M059J (cell line): ENCODE measurements around the gene PIP4K2B. TPM values are rescaled to one million over a fixed set of nuclear protein-coding genes. Genes with fewer than 3 reads are reported as not detected.
"Not testable (repeated sequence)": the region's sequence is repeated elsewhere in the genome, so short reads cannot be mapped to it uniquely, and the experiment has no call there.

Experiments used
- DNase-seq: peaks from one replicate; pipeline ENCODE4 v3.0.0-alpha.2; 2012; ENCODE audit warnings: low read depth
- total RNA-seq: library from RNA; depleted of rRNA; stranded (reverse); fragments of >200 nt; shearing (Covaris generic); gene quantifications from 2 replicates; pipeline ENCODE4 v1.2.3, GENCODE V29; 2014; rRNA removed

The PIP4K2B gene
- total RNA-seq, 1 experiment from 2014 or later = 45.4 TPM

DNA sequence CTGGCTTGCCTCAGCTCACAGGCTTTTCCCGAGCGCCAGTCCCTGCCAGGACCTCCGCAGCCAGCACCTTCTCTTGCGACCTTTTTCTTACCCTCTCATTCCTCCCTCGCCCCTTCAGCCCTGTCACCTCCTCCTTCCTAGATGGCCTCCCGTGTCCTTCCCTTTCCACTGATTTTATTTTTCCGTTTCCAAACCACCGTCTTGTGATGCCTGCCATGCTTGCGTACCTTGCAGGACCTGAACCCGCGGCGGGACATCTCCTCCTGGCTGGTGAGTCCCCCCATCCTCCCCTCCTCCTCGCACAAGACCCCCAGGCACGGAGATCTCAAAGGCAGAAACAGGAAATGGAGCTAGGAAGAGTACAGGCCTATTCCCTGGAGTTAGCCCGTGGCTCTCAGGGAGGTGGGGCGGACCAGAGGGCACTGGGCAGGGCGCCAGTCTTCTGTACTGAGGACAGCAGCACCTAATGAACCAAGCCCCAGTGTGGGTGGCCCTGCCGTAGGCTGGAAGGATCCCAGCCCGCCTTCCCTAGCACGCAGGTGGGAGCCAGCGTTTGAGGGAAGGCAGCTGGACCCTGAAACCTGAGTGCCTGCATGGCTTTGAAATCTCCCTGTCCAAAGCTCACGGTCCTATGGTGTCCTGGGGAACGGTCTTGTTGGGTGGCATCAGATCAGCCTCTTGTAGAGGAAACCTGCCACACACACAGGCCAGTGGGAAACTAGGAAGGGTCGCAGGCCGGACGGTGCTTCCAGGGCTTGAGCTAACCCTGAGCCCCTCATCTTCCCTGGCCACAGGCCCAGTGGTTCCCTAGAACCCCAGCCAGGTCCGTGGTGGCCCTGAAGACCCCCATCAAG, 68.6 kb downstream of the PIP4K2B start:
- peak; percentile 71 for DNase-seq

GRCh38 chr17:38729886-38730525, 69.3 kb downstream of the PIP4K2B start, which contains the start of gene CISD3:
TSS of gene CISD3 (plus strand) at chr17:38730341. CDS start at chr17:38730359, 18 bp downstream.
- DNase-seq = peak; percentile 76

DNA sequence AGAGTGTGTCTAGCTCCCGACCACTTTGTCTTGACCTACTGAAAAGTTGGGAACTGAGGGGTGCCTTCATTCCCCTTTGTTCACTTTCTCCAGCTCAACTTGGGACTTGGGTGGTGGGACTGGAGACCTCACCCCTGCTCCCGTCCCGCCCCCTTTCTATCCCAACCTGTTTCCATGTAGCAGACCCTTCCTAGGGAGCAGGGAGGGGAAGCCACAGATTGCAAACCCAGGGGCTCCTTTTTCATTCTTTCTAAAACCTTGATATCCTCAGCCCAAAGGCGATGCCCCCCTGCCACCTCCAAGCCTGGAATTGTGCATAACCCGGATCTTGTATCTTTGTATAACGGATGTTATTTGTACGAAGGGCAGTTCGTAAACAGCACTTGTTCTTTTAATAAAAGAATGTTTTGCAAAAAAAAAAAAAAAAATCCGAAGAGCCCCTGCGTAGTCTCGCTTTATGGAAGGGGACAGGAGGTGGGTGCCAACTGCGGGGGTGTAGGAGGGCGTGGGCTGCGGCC, 69.9 kb downstream of the PIP4K2B start:
- DNase-seq = no peak

DNA sequence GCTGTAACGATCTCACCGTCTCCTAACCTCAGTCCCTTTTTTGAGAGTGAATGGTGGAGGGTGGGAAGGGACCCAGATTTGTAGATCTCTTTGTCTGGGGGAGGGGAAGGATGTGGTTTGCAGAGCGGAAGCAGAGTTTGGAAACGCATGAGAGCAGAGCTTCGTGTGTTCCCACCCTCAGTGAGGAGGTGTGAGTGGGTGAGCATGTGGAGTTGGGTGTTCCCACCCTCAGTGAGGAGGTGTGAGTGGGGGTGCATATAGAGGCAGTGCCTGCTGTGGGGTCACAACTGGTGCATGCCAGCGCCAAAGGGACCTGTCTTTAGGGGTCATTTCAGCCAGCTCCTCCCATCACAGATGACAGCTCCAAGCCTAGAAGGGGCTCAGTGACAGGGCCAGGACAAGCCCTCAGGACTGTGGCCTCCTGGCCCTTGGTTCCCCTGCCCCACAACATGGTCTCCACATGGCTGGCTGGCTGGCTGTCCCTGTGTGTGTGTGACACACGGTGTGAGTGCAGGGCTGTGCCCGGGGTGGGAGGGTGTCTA, 71.0 kb downstream of the PIP4K2B start:
- no peak for DNase-seq

DNA sequence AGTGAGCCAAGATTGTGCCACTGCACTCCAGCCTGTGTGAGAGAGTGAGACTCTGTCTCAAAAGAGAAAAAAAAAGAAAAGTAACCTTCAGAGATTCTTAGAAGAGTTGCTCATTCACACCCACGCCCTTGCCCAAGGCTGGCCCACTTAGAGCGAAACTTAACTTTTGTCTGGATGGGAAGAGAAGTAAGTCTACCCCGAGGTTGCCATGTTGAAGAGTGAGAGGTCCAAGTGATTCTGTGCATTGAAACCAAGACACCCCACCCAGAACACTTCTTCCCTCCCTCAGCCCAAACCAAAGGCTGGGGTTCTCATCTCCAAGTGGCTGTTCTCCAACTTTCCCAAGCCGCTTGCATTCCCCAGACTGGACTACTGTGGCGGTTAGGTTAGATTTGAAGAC, 71.6 kb downstream of the PIP4K2B start:
- DNase-seq = no peak

DNA sequence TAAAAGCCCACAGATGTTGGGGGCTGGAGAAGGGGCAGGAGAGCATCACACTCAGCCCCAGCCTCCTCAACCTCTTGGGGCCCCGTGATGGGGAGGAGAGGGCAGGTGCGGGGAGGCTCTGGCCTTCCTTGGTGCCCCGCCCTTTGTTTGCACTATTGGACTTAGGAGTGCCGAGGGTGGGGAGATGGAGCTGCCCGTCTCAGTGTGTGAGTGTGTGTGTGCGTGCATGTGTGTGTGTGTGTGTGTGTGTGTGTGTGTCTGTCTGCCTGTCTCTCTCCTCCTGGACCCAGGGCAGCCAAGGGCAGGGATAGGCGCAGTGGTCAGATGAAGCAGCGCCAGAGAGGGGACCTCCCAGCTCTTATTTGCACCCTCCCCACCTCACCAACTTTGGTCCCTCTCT, 73.2 kb downstream of the PIP4K2B start:
- DNase-seq = not testable (repeated sequence)

GRCh38 chr17:38725066-38725465, 74.3 kb downstream of the PIP4K2B start:
- no peak for DNase-seq

DNA sequence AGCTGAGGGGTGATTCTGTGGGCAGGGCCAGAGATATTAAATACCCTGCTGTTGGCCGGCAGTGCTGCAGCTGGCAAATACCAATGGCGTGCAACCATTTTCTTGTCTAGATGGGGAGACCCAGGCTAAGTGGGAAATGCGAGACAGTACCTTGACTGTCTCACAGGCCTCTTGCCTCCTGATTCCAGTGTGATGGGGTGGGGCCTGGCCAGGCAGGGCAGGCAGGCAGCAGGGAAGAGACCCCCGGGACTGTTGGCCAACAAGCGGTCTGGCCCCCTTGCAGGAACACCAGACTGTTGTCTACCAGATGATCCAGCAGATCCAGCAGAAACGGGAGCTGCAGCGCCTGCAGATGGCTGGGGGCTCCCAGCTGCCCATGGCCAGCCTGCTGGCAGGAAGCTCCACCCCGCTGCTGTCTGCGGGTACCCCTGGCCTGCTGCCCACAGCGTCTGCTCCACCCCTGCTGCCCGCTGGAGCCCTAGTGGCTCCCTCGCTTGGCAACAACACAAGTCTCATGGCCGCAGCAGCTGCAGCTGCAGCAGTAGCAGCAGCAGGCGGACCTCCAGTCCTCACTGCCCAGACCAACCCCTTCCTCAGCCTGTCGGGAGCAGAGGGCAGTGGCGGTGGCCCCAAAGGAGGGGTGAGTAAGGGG, 74.9 kb downstream of the PIP4K2B start:
- peak; percentile 45 for DNase-seq

DNA sequence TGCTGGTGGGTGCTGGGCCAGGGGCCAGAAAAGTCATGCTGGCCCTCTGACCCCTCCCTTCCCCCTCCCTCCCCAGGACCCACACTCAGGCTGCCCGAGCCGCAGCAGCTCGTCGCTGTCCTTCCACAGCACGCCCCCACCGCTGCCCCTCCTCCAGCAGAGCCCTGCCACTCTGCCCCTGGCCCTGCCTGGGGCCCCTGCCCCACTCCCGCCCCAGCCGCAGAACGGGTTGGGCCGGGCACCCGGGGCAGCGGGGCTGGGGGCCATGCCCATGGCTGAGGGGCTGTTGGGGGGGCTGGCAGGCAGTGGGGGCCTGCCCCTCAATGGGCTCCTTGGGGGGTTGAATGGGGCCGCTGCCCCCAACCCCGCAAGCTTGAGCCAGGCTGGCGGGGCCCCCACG, 77.6 kb downstream of the PIP4K2B start:
- DNase-seq = no peak

DNA sequence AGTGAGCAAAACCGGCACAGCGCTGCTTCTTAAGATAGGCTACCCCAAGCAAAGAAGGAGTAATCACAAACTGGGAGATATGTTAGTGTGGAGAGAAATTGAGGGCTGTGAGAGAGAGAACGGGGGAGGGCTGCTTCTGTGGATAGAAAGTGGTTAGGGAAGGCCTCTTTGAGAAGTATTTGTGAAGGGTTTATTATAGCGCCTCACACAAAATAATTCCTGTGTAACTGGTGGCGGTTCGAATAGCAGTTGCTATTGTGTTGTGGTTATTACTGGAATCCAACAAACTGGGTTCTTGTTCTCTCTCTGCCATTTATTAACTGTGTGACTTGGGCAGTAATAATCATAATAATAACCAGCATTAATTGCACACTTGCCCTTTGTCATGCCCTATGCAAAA, 78.4 kb downstream of the PIP4K2B start:
- no peak for DNase-seq

GRCh38 chr17:38719943-38720641, 79.3 kb downstream of the PIP4K2B start:
- no peak for DNase-seq

DNA sequence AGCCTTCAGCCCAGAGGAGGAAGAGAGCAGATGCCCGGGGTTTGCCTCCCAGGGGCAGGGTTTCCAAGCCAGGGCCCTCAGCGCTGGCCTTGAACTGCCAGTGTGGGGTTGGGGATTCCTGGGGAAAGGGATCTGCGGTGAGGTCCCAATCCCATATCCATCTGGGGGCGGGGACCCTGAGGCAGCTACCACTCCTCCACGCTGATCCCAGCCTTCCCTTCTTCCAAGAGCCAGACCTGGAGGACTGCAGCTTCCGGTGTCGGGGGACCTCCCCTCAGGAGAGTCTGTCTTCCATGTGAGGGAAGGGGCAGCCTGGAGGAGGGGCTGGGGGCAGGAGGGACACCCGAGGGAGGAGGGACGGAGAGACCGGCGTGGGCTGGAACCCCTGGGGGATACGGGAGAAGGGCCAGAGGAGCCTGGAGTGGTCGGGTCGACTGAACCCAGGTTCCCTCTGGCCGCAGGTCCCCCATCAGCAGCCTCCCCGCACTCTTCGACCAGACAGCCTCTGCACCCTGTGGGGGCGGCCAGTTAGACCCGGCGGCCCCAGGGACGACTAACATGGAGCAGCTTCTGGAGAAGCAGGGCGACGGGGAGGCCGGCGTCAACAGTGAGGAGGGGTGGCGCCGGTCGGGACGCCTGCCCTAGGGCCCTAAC, 79.9 kb downstream of the PIP4K2B start:
- DNase-seq = no peak

GRCh38 chr17:38717139-38717745, 82.1 kb downstream of the PIP4K2B start:
- no peak for DNase-seq

- no peak for DNase-seq
These were observed 82.9 kb downstream of the PIP4K2B start for GRCh38 chr17:38716368-38717005.

Other genes with a start within 250 kb of the PIP4K2B start
- not detected in 2 replicates for gene SRCIN1, start 193.6 kb downstream of the PIP4K2B start, total RNA-seq
- gene EPOP, start 124.6 kb downstream of the PIP4K2B start, total RNA-seq = 1.8 and 4.7 TPM in 2 replicates
- 9.7 and 17.0 TPM in 2 replicates for gene MLLT6, start 94.3 kb downstream of the PIP4K2B start, total RNA-seq
- gene CISD3, start 69.2 kb downstream of the PIP4K2B start, total RNA-seq = 4.7 and 5.9 TPM in 2 replicates
- gene PCGF2, start 51.2 kb downstream of the PIP4K2B start, total RNA-seq = 3.2 and 5.0 TPM in 2 replicates
- gene PSMB3, start 46.8 kb downstream of the PIP4K2B start, total RNA-seq = 410 and 440 TPM in 2 replicates
- gene CWC25, start 25.8 kb upstream of the PIP4K2B start, total RNA-seq = 7.8 and 8.9 TPM in 2 replicates
- 716 and 785 TPM in 2 replicates for gene RPL23, start 54.2 kb upstream of the PIP4K2B start, total RNA-seq
- gene LASP1, start 70.5 kb upstream of the PIP4K2B start, total RNA-seq = 272 and 294 TPM in 2 replicates
- not detected in 2 replicates for gene FBXO47, start 167.8 kb upstream of the PIP4K2B start, total RNA-seq